ENCODE measurements around the gene GOLIM4.

DNA sequence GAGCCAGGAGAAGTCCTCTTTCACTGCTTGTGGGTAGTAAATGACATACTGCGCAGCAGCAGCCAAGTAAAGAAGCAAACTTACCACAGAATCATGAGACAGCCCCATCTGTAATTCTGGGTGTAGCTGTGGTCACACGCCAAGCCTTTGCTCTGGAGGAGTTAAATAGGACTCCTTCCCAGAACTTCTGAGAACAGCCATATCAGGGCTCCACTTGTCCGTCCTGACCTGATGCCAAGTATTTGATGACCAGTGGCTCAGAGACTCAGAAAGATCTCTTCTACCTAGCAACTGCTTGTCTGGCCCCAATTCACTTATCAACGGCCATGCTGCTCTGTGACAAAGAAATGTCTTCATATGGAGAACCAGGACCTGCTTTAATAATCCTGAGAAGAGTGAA lies 20.6 kb upstream of the GOLIM4 start:
- TF ChIP-seq, protein P1, sequence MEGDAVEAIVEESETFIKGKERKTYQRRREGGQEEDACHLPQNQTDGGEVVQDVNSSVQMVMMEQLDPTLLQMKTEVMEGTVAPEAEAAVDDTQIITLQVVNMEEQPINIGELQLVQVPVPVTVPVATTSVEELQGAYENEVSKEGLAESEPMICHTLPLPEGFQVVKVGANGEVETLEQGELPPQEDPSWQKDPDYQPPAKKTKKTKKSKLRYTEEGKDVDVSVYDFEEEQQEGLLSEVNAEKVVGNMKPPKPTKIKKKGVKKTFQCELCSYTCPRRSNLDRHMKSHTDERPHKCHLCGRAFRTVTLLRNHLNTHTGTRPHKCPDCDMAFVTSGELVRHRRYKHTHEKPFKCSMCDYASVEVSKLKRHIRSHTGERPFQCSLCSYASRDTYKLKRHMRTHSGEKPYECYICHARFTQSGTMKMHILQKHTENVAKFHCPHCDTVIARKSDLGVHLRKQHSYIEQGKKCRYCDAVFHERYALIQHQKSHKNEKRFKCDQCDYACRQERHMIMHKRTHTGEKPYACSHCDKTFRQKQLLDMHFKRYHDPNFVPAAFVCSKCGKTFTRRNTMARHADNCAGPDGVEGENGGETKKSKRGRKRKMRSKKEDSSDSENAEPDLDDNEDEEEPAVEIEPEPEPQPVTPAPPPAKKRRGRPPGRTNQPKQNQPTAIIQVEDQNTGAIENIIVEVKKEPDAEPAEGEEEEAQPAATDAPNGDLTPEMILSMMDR (IDR thresholded peaks at IDR 0.05): no peak
- TF ChIP-seq POLR2A (IDR thresholded peaks at IDR 0.05): no peak
